Bone marrow (tissue), 2 donors: ENCODE measurements around the gene ALLC.

Source experiments
- DNase-seq, 2 donors: peaks; one replicate each; lab custom pipeline; 2025; lab: John Stamatoyannopoulos, UW

The ALLC gene

GRCh38 chr2:3679180-3679579 lies 21.2 kb downstream of the ALLC start:
- no peak for DNase-seq

- no peak for DNase-seq
Observed at GRCh38 chr2:3679616-3680393, 21.8 kb downstream of the ALLC start.

- no peak for DNase-seq
Observed at GRCh38 chr2:3680548-3681345, 22.7 kb downstream of the ALLC start.

- no peak for DNase-seq
Observed at GRCh38 chr2:3681625-3682024, 23.6 kb downstream of the ALLC start.

GRCh38 chr2:3682811-3683210 lies 24.8 kb downstream of the ALLC start:
- DNase-seq: no peak

- DNase-seq: no peak
Observed at GRCh38 chr2:3683748-3684454, 25.9 kb downstream of the ALLC start.

- DNase-seq: no peak
Observed at GRCh38 chr2:3689998-3690748, 32.2 kb downstream of the ALLC start.

GRCh38 chr2:3692375-3692774 lies 34.4 kb downstream of the ALLC start:
- no peak for DNase-seq

GRCh38 chr2:3696545-3696944 lies 38.5 kb downstream of the ALLC start:
- no peak for DNase-seq

- DNase-seq: no peak
Observed at GRCh38 chr2:3701071-3701470, 43.1 kb downstream of the ALLC start.

- no peak for DNase-seq
Observed at GRCh38 chr2:3703236-3703756, 45.3 kb downstream of the ALLC start, which contains the start of gene DCDC2C. Gene DCDC2C, plus strand, starts transcription at chr2:3703575. Its CDS starts 177 bp downstream, at chr2:3703752.

- no peak for DNase-seq
Observed at GRCh38 chr2:3703757-3704355, 45.9 kb downstream of the ALLC start.

- DNase-seq: no peak
Observed at GRCh38 chr2:3704692-3705091, 46.7 kb downstream of the ALLC start.

GRCh38 chr2:3705782-3706181 lies 47.8 kb downstream of the ALLC start:
- DNase-seq: no peak

GRCh38 chr2:3706892-3707291 lies 48.9 kb downstream of the ALLC start:
- no peak for DNase-seq

GRCh38 chr2:3708576-3708975 lies 50.6 kb downstream of the ALLC start:
- DNase-seq: no peak

GRCh38 chr2:3709225-3709624 lies 51.2 kb downstream of the ALLC start:
- DNase-seq: no peak

GRCh38 chr2:3712424-3712823 lies 54.4 kb downstream of the ALLC start:
- no peak for DNase-seq

- DNase-seq: no peak
Observed at GRCh38 chr2:3712831-3713503, 55.0 kb downstream of the ALLC start.

GRCh38 chr2:3718679-3719078 lies 60.7 kb downstream of the ALLC start:
- DNase-seq: no peak

GRCh38 chr2:3725002-3725401 lies 67.0 kb downstream of the ALLC start:
- no peak for DNase-seq
